NB4 (cell line): ENCODE data around the gene FCF1.

Experiments used
- DNase-seq: peaks from one replicate; pipeline ENCODE4 v3.0.0; 2010; ENCODE audit warnings: low read depth
- H3K4me3 ChIP-seq: one replicate; pipeline ENCODE4 v1.5.1; 2011; ENCODE audit warnings: mild to moderate bottlenecking, low read depth, low read length, moderate library complexity
- MYC ChIP-seq: IDR thresholded peaks from 2 replicates; pipeline ENCODE4 v1.6.1; 2011; ENCODE audit warnings: low read depth, low read length
- POLR2A ChIP-seq: IDR thresholded peaks from 2 replicates; pipeline ENCODE4 v1.6.1; 2011; ENCODE audit warnings: mild to moderate bottlenecking; ENCODE audit not compliant: insufficient read length; ENCODE audit errors: extremely low read depth
- TF ChIP-seq, protein P1 (sequence below): IDR thresholded peaks from one replicate; pipeline ENCODE4 v1.5.1; 2012; ENCODE audit warnings: low read depth, low read length
- TF ChIP-seq, protein P2 (sequence below): IDR thresholded peaks from 2 replicates; pipeline ENCODE4 v1.6.1; 2011; ENCODE audit warnings: low read depth, low read length

FCF1 gene, protein sequence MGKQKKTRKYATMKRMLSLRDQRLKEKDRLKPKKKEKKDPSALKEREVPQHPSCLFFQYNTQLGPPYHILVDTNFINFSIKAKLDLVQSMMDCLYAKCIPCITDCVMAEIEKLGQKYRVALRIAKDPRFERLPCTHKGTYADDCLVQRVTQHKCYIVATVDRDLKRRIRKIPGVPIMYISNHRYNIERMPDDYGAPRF

DNA sequence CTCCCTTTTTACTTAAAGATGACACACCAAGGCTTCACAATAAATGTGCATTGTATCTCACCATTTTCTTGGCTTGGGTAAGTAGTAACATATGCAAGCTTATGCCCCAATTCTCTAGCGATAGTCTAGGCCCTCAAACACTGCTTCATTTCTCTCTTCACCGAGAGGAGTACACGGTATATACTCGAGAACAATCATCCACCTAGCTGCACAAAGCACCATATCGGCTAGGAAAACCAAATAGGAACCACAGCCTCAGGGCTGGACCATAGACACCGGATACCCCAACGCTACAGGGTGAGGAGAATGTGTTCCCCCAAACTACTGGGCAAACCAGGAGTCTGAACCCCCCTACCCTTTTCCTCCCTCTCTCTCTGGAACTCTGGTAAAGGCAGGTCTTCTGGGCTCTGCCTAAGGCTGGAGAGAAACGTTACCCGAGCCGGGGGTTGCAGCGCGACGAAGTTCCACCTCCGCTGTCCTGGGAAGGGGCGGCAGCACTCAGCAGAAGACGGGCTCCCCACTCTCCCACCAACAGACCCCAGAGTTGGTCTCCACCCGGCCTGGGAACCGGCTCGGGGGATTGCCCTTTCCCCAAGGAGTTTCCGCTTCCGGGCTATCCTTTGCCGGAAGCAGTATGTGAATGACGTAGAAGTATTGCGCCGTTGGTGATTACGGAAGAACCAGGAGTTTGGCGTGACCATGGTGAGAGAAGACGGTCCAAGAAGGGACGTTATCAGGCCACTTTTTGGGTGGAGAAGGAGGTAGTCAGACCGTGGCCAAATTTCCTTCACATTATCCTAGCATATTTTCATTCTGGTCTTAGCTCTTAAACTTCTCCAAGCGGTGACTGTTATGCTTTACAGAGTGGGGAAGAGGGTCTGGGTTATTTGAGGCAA lies at the start of gene FCF1, which contains the start of gene AREL1:
TSS of gene FCF1 (plus strand) at position 646 of the 896 bp plus-strand sequence. CDS start at position 700, 54 bp downstream.
TSS of gene AREL1 (minus strand) at position 582 of the 896 bp plus-strand sequence. CDS start 27,465 bp downstream, outside the sequence.
- peak within 1 kb of the TSS; percentile 97 for H3K4me3 ChIP-seq
- TF ChIP-seq, protein P1, sequence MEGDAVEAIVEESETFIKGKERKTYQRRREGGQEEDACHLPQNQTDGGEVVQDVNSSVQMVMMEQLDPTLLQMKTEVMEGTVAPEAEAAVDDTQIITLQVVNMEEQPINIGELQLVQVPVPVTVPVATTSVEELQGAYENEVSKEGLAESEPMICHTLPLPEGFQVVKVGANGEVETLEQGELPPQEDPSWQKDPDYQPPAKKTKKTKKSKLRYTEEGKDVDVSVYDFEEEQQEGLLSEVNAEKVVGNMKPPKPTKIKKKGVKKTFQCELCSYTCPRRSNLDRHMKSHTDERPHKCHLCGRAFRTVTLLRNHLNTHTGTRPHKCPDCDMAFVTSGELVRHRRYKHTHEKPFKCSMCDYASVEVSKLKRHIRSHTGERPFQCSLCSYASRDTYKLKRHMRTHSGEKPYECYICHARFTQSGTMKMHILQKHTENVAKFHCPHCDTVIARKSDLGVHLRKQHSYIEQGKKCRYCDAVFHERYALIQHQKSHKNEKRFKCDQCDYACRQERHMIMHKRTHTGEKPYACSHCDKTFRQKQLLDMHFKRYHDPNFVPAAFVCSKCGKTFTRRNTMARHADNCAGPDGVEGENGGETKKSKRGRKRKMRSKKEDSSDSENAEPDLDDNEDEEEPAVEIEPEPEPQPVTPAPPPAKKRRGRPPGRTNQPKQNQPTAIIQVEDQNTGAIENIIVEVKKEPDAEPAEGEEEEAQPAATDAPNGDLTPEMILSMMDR, result no peak
- TF ChIP-seq, protein P2, sequence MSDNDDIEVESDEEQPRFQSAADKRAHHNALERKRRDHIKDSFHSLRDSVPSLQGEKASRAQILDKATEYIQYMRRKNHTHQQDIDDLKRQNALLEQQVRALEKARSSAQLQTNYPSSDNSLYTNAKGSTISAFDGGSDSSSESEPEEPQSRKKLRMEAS, result peak; percentile 81
- peak; percentile 64 for TF ChIP-seq POLR2A
- peak; percentile 93 for TF ChIP-seq MYC
- peak; percentile 91 for DNase-seq

DNA sequence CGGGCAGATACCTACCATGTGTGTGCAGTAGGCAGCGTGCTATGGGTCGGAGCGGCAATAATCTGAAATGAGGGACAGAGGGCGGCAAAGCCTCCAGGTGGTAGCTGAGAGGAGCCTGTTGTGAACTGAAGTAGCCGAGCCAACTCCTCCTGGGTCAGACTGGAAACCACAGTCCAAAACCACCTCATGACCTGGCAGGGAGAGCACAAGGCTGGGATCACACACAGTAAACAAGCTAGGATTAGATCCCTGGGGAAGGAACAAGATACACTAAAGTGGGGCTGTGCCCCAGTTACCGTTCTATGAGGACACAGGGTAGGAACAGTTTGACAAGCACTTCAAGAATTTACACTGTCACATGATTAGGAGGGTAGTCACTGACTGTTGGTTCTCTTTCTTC lies 49.1 kb upstream of the FCF1 start:
- H3K4me3 ChIP-seq, result no peak overlapping the region
- no peak for DNase-seq
- no peak for TF ChIP-seq POLR2A
- no peak for TF ChIP-seq MYC
- TF ChIP-seq, protein P2, result no peak

DNA sequence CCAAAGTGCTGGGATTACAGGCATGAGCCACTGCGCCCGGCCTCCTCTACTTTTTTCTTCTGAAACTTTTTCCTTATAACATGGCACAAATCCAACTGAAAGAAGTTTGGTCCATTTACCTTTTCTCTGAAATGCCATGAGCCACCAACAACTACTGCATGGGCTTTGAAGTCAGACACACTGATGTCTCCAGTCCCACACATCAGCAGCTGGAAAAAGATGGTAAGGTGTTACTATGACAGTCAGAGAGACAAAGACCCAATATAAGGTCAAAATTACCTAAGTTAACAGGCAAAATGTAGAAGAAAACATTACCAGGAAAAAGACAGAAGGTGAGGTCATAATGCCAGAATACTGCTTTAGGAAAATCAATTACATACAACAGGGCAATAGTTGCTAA lies 48.2 kb upstream of the FCF1 start:
- DNase-seq, result no peak
- TF ChIP-seq, protein P2, result no peak
- TF ChIP-seq POLR2A (no peak), MYC (no peak)
- TF ChIP-seq, protein P1, result no peak
- no peak overlapping the region for H3K4me3 ChIP-seq

DNA sequence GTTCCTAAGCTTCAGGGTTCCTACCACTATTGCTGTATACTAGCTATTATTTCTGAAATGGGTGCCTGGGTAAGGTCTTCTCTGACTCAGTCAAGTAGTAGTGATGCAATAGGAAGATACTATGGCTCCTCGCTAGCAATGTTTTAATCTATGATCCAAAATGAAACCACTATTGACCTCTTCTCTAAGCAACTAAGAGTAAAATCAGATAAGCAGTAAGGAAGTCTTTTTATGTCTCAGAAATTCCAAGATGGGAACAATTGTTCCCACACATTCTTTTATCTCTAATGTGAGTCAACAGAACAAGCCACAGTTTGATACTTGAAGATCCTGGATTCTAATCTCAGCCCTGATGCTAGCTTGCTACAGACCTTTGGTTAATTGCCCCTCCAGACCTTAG lies 45.2 kb upstream of the FCF1 start:
- DNase-seq, result no peak
- H3K4me3 ChIP-seq, result no peak overlapping the region
- TF ChIP-seq POLR2A (no peak), MYC (no peak)
- TF ChIP-seq, protein P1, result no peak
- TF ChIP-seq, protein P2, result no peak

DNA sequence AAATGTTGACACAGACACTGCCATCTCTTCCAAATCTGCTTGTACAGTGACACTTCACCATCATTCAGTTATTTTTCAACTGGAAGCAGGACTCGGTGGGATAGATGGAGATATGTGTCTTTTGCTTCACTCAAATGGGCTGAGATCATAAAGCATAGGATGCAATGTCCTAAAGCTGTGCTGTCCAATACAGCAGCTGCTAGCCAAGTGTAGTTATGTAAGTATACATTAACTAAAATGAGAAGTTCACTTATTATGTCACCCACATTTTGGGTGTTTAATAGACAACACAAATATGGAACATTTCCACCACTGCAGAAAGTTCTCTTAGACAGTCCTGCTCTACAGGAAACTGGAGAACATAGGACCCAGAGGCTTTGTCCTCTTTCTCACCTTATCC lies 43.7 kb upstream of the FCF1 start:
- no peak overlapping the region for H3K4me3 ChIP-seq
- TF ChIP-seq, protein P1, result no peak
- TF ChIP-seq POLR2A (no peak), MYC (no peak)
- TF ChIP-seq, protein P2, result no peak
- DNase-seq, result no peak

DNA sequence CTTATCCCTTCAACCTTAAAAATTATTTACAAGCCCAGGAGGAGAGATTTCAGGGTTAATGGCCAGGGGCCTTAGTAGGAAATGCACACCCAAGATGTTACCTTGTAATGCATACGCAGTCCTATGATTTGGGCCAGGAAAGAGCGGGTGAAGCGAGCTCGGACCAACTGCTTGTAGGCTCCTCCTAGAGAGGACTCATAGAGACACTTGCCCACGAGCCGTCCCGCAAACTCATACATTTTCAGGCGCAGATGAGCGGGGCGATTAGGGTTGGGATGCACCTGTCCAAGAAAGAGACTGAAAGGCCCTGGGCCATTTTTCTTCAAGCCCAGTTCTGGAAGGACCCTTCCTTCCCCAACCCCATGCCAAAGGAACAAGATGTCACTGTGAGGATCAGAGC lies 43.1 kb upstream of the FCF1 start:
- no peak for DNase-seq
- no peak overlapping the region for H3K4me3 ChIP-seq
- TF ChIP-seq, protein P2, result no peak
